Fibroblast of mammary gland (primary cell): ENCODE measurements around the gene RAVER2.
"Not testable (repeated sequence)": the region's sequence is repeated elsewhere in the genome, so short reads cannot be mapped to it uniquely, and the experiment has no call there.

ENCODE experiments used
- DNase-seq: peaks from one replicate; pipeline ENCODE4 v3.0.0-alpha.2; 2010; ENCODE audit warnings: low read depth
- H3K4me3 ChIP-seq: 2 replicates; pipeline ENCODE4 v1.5.1; 2011; ENCODE audit warnings: low read depth, mild to moderate bottlenecking, low read length, moderate library complexity; ENCODE audit not compliant: control insufficient read depth
- TF ChIP-seq, protein P1 (sequence below): conservative IDR thresholded peaks from 2 replicates; pipeline ENCODE4 v1.5.1; 2011; ENCODE audit warnings: low read depth, low read length, inconsistent platforms; ENCODE audit not compliant: control insufficient read depth, insufficient read depth

The RAVER2 gene

DNA sequence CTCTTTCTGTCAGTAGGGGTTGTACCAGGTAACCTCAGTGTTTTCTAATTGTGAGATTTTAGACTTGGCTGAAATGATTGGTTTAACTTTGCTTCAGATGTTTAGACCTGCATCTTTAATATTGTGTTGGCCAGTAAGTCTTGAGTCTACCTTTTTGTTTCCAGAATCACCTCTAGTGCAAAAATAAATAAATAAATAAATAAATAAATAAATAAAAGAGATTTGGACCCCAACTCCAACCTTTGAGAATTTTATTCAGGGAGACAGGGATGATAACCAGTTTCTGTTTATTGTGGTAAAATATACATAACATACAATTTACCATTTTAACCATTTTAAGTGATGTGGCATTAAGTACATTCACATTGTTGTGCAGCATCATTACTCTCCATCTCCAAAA lies 64.4 kb downstream of the RAVER2 start:
- no peak for DNase-seq
- H3K4me3 ChIP-seq = no peak overlapping the region
- TF ChIP-seq, protein P1, sequence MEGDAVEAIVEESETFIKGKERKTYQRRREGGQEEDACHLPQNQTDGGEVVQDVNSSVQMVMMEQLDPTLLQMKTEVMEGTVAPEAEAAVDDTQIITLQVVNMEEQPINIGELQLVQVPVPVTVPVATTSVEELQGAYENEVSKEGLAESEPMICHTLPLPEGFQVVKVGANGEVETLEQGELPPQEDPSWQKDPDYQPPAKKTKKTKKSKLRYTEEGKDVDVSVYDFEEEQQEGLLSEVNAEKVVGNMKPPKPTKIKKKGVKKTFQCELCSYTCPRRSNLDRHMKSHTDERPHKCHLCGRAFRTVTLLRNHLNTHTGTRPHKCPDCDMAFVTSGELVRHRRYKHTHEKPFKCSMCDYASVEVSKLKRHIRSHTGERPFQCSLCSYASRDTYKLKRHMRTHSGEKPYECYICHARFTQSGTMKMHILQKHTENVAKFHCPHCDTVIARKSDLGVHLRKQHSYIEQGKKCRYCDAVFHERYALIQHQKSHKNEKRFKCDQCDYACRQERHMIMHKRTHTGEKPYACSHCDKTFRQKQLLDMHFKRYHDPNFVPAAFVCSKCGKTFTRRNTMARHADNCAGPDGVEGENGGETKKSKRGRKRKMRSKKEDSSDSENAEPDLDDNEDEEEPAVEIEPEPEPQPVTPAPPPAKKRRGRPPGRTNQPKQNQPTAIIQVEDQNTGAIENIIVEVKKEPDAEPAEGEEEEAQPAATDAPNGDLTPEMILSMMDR = no peak

DNA sequence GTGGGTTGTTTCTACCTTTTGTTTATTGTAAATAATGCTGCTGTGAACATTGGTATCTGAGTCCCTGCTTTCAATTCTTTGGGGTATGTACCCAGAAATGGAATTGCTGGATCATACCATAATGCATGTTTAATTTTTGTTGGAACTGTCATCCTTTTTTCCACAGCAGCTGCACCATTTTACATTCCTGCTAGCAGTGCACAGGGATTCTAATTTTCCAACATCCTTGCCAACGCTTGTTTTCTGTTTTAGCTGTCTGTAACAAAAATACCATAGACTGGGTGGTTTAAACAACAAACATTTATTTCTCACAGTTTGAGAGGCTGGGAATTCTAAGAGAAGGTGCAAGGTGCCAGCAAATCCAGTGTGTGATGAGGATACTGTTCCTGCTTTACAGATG lies 65.1 kb downstream of the RAVER2 start:
- H3K4me3 ChIP-seq = no peak overlapping the region
- TF ChIP-seq, protein P1 = no peak
- DNase-seq = no peak

DNA sequence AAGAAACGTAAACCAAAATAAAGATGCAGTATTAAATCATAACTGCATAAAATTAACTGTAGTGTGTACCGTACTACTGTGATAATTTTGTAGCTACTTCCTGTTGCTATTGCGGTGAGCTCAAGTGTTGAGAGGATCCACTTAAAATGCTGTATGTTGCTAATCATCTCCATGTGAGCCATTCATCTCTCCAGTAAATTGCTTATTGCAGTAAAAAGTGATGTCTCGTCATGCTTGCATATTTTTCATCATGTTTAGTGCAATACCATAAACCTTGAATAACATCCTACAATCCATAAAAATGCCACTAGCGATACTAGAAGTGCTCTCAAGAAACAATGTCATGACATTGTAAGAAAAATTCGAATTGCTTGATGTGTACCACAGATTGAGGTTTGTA lies 66.3 kb downstream of the RAVER2 start:
- DNase-seq = no peak
- TF ChIP-seq, protein P1 = no peak
- no peak overlapping the region for H3K4me3 ChIP-seq

DNA sequence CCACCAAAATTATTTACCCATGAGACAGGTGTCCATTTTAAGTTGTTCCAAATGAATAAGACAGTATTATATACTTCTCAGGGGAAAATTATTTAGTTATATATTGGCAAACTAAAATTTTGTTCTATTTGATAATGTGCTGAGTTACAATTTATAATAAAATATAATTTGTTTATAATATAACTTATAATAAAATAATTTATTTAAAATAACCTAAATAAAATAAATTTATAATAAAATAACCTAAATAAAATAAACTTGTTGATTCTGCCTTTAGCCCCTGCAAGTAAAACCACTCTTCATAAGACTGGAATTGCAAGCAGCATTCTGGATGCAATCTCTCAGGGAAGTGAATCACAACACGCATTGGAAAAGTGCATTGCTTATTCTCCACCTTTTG lies 69.6 kb downstream of the RAVER2 start:
- no peak overlapping the region for H3K4me3 ChIP-seq
- DNase-seq = no peak
- TF ChIP-seq, protein P1 = no peak

DNA sequence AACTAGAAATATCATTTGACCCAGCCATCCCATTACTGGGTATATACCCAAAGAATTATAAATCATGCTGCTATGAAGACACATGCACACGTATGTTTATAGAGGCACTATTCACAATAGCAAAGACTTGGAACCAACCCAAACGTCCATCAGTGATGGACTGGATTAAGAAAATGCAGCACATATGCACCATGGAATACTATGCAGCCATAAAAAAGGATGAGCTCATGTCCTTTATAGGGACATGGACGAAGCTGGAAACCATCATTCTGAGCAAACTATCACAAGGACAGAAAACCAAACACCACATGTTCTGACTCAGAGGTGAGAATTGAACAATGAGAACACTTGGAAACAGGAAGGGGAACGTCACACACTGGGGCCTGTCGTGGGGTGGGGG lies 72.5 kb downstream of the RAVER2 start:
- not testable (repeated sequence) for H3K4me3 ChIP-seq, DNase-seq

- DNase-seq, H3K4me3 ChIP-seq: not testable (repeated sequence)
Measured at GRCh38 chr1:64820572-64820971, 75.7 kb downstream of the RAVER2 start.

DNA sequence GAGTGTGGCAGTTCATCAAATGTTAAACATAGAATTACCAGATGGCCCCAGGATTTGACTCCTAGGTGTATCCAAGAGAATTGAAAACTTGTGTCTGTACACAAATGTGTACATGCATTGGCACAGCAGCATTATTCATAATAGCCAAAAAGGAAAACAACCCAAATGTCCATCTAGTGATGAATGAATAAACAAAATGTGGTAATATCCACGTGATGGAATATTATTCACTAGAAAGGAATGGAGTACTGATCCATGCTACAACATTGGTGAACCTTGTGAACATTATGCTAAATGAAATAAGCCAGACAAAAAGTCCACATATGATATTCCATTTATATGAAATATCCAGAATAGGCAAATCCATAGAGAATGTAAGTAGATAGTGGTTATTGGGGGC lies 77.7 kb downstream of the RAVER2 start:
- TF ChIP-seq, protein P1 = no peak
- DNase-seq = peak; percentile 55
- no peak overlapping the region for H3K4me3 ChIP-seq

DNA sequence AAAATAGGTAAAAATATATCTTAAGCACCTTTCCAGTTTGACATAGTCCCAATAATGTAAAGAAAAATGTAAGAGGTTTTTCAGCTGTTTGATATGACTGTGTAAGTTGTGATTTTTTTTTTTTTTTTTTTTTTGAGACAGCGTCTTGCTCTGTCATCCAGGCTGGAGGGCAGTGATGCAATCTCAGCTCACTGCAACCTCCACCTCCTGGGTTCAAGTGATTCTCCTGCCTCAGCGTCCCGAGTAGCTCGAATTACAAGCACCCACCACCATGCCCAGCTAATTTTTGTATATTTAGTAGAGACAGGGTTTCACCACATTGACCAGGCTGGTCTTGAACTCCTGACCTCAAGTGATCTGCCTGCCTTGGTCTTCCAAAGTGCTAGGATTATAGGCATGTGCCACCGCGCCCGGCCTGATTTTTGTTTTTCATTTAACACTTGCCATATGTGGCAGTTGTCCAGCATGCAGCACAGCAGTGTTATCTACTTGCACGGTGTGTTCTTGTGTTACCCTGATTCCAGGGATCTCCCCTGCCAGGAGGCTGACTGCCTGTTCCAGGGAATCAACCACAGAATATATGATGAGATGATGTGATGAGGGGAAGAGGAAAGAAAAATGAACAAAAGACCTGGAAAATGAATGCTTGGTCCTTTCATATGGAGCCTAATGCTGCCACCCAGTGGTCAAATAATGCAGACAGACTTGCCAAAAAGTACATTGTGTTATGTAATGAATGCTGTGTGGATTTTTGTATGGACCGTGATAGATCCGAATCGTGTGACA lies 79.0 kb downstream of the RAVER2 start:
- no peak overlapping the region for H3K4me3 ChIP-seq
- DNase-seq = peak; percentile 83
- TF ChIP-seq, protein P1 = peak; percentile 74
